ENCODE measurements around the gene RFX7.
"Not testable (repeated sequence)": the region's sequence is repeated elsewhere in the genome, so short reads cannot be mapped to it uniquely, and the experiment has no call there.

Gene RFX7

DNA sequence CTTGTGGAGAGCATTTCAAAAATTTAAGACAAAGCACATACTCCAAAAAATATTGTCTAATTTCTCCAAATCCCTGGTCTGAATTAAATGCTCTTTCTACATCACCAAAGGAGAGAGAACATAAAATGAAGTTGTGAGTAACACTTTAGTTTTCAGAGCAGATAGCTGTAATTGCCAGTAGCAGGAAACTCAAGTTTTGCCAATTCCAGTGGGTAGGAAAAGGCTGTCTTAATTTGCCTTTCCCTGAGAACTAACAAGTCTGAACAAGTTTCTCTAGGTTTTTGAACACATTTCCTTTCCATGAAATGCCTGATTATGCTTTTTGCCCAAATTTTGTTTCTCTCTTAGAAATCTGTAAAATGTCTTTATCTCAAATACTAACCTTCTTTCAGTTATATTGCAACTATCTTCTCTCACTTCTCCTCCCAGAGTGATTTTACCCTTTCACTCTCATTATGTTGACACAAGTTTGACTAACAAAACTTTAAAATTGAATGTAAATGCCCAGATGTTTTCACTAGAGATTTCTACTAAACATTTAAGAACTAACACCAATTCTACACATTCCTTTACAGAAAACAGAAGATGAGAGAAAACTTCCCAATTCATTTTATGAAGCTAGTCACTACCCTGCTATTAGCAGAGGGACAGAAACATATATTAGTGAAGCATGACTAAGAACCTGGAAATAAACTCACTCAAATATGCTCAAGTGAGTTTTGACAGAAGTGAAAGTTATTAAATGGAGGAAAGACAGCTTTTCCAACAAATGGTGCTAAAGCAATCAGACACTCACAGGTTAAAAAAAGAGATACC lies 38.4 kb downstream of the RFX7 start:
- no peak for DNase-seq (ENCODE audit: low read depth)

DNA sequence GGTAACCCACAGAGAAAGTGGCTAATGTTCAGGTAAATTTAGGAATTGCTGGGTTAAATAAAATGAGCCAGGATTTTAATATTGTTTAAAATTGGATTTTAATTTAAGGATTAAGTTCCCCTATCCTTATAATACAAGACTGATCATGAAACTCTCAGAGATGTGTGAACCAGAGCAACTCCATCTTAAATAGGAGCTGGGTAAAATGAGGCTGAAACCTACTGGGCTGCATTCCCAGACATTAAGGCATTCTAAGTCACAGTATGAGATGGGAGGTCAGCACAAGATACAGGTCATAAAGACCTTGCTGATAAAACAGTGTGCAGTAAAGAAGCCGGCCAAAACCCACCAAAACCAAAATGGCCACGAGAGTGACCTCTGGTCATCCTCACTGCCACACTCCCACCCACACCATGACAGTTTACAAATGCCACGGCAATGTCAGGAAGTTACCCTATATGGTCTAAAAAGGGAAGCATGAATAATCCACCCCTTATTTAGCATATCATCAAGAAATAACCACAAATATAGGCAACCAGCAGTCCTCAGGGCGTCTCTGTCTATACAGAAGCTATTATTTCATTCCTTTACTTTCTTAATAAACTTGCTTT lies 40.3 kb downstream of the RFX7 start:
- DNase-seq (ENCODE audit: low read depth) = not testable (repeated sequence)

GRCh38 chr15:56202701-56203100 lies 41.0 kb downstream of the RFX7 start:
- DNase-seq (ENCODE audit: low read depth) = no peak

DNA sequence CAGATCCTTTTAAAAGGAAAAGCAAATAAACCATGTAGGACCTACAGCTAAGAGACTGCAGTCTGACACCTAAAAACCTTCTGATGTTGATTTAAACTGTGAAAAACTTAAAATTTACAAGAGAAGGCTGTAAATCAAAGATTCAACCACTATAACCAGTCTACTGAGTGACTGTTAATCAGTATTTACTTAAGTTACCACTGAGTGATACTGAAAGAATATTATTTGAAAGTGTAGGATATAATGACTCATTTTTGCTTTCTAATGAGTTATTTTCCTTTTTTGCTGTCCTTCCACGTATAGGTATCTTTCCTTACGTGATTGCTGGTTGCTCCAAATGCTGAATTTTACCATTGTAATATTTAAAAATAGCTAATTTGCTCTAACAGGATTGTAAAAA lies 44.6 kb downstream of the RFX7 start:
- DNase-seq (ENCODE audit: low read depth) = no peak

- no peak for DNase-seq (ENCODE audit: low read depth)
Observed at GRCh38 chr15:56194035-56194434, 49.6 kb downstream of the RFX7 start.

GRCh38 chr15:56192659-56193442 lies 50.8 kb downstream of the RFX7 start:
- DNase-seq (ENCODE audit: low read depth) = no peak

- DNase-seq (ENCODE audit: low read depth) = no peak
Observed at GRCh38 chr15:56187665-56188064, 56.0 kb downstream of the RFX7 start.

- DNase-seq (ENCODE audit: low read depth) = no peak
Observed at GRCh38 chr15:56185980-56186379, 57.7 kb downstream of the RFX7 start.

- DNase-seq (ENCODE audit: low read depth) = no peak
Observed at GRCh38 chr15:56184516-56184915, 59.2 kb downstream of the RFX7 start.

DNA sequence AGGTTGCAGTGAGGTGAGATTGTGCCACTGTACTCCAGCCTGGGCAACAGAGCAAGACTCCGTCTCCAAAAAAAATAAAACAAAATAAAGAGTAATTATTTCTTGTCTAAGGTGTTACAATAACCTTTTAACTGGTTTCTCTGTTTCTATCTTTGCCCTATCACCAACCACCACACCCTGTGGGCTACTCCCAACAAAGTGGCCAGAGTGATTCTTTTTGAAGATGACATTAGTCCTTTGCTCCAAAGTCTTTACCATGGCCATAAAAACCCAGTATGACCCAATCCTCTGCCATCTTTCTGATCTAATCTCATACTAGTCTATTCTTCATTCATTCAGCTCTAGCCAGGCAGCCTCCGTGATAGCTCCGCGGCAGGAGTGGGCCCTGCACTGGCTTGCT lies 62.8 kb downstream of the RFX7 start:
- DNase-seq (ENCODE audit: low read depth) = no peak

DNA sequence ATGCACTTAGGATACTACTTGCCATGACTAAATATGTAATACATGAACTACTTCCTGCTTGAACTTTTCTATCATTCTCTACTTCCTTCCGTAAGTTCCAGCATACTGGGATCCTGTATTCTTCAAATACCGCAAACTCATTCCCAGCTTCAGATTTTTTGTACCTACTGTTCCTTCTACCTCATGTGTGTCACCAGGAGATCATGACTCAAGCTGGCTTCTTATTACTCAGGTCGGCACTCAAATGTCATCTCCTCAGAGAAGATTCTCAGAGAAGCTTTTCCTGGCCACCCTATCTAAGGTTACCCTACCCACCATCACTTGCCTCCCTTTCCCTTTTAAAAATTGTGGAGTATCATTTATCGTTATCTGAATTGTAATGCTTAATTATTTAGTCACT lies 66.7 kb downstream of the RFX7 start:
- no peak for DNase-seq (ENCODE audit: low read depth)

- no peak for DNase-seq (ENCODE audit: low read depth)
Observed at GRCh38 chr15:56175788-56176187, 67.9 kb downstream of the RFX7 start.

DNA sequence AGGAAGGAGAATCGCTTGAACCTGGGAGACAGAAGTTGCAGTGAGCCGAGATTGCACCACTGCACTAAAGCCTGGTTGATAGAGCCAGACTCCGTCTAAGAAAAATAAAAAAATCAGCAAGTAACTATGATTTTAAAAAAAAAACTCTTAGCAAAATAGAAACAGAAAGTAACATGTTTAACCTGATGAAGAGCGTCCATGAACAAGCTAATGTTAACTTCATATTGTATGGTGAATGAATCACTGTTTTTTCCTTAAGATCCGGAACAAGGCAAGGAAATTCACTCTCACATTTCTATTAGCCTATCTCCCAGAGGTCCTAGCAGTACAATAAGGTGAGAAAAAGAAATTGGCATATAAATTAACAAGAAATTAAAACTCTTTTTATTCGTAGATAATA lies 69.0 kb downstream of the RFX7 start:
- no peak for DNase-seq (ENCODE audit: low read depth)

DNA sequence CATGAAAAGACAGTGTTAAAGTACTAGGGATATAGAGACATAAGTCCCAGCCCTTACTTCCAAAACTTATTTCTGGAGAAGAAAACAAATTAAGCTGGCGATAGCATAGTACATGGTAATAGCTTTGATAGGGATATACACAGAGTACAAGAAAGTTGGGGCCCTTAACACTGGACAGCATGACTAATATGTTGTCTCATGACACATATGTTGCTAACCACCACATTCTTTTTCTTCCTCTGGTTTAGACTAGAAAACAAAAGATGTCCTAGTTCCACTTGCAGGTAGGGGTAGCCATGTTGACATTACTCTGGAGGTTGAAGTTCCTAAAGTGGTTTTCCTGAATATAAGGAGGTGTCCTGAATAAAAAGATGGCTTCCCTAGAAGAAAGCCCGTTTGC lies 75.3 kb downstream of the RFX7 start:
- DNase-seq (ENCODE audit: low read depth) = no peak

DNA sequence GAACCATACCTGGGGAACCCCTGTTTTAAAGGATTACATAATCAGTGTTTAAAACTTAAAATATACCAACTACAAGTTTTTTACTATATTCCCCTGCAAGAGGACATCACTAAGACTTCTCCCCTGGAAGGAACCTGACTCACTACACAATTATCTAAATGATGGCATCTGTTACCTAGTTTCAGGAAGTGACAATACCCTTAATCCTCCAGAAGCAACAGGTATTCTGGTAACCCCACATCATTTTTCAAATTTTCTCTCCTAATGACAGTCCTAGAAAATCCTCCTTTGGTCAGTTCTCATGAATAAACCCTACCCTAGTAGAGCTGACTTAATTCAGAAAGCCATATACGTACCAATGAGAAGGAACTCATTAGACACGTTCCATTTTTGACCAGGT lies 78.4 kb downstream of the RFX7 start:
- no peak for DNase-seq (ENCODE audit: low read depth)

DNA sequence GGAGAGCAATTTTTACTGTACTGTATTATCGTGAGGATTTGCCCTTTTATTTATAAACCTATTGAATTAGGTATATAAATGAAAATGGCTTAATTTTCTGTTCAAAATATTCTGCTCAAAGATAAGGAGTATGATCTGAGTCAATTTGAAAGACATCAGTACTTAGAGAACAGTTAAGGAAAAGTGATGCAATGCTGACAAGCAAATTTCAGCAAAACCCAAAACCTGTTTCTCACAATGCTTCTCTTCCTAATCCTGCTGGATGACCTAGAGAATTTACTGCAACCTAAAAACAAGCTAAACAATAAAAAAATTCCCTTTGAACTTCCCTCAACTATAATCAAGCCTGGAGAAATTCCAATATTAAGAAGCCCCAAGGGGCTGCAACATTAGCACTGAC lies 82.7 kb downstream of the RFX7 start:
- no peak for DNase-seq (ENCODE audit: low read depth)

DNA sequence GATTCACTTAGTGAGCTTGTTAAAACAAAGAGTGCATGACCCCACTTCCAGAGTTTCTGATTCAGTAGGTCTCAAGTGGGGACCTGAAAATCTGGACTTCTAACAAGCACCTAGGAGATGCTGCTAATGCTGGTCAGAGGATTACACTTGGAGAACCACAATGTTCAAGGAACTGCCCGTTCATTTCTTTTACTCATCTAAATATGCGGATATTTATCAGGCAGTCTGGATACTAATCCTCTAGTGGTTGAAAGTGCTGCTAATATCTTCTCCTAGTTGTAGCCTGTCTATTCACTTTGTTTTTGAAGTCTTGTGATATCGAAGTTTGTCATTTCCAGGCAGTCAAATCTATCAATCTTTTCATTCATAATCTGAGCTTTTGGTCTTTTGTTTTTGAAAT lies 86.8 kb downstream of the RFX7 start:
- DNase-seq (ENCODE audit: low read depth) = no peak

DNA sequence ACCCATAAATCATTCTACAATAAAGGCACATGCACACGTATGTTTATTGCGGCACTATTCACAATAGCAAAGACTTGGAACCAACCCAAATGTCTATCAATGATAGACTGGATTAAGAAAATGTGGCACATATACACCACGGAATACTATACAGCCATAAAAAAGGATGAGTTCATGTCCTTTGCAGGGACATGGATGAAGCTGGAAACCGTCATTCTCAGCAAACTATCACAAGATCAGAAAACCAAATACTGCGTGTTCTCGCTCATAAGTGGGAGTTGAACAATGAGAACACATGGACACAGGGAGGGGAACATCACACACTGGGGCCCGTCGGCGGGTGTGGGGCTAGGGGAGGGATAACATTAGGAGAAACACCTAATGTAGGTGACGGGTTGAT lies 88.4 kb downstream of the RFX7 start:
- DNase-seq (ENCODE audit: low read depth) = not testable (repeated sequence)

- not testable (repeated sequence) for DNase-seq (ENCODE audit: low read depth)
Observed at GRCh38 chr15:56154768-56155167, 88.9 kb downstream of the RFX7 start.

- DNase-seq (ENCODE audit: low read depth) = no peak
Observed at GRCh38 chr15:56150204-56150603, 93.5 kb downstream of the RFX7 start.

- no peak for DNase-seq (ENCODE audit: low read depth)
Observed at GRCh38 chr15:56148064-56148463, 95.6 kb downstream of the RFX7 start.

- no peak for DNase-seq (ENCODE audit: low read depth)
Observed at GRCh38 chr15:56146756-56147155, 96.9 kb downstream of the RFX7 start.

- no peak for DNase-seq (ENCODE audit: low read depth)
Observed at GRCh38 chr15:56128081-56128480, 115.6 kb downstream of the RFX7 start.
